ENCODE results near the gene NCKAP5L.

The NCKAP5L gene

DNA sequence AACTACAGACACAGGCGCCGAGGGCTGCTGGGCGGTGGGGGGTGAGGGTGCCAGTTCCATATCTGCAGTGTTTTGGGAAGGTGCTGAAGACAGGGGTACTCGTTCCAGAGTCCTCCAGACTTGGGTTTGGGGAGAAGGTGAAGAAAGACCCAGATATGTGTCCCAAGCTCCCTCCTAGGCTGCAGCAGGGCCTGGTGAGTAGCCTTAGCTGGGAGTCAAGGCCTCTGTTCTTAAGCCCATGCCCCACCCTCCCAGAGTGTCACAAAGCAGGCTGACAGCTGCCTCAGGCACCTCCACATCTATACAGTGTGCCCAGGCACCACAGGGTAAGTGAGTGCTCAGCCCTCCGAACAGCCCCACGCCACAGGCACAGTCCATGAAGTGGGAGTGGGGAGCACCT lies 4.3 kb downstream of the NCKAP5L start:
- no peak for DNase-seq

GRCh38 chr12:49823350-49823749 lies 4.9 kb downstream of the NCKAP5L start:
- no peak for DNase-seq

DNA sequence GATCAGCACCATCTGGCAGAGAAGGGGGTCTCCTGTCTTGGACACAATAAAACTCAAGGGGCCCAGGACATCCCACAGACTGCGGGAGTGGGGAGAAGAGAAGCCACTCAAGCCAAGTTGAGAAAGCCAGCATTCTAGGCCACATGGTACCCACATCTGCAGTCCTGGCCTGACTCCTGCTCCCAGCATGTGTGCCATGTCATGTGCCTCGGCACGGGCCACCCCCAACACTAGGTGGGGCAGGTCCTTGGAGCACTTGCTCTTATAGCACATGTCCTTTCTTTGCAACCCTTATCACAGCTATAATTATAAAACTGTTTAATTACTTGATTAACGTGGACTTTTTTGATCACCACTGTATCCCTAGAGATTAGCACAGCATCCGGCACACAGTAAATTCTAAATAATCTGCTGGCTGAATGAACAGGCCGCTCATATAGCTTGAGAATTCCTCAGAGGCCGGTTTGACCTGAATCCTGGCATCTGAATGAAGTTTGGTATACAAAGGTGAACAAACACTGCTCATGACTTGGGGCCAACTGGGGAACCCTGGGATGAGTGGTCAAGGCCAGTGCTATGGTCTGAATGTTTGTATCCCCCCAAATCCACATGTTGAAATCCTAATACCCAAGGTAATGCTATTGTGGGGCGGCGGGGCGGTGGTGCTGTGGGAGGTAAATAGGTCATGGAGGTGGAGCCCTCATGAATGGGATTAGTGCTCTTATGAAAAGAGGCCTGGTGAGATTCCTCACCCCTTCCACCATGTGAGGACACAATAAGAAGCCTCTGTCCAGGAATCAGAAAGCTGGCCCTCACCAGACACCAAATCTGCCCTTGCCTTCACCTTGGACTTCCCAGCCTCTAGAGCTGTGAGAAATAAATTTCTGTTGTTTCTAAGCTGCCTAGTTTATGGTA lies 6.6 kb downstream of the NCKAP5L start:
- DNase-seq, result no peak

- no peak for DNase-seq
Measured at GRCh38 chr12:49819786-49820185, 8.4 kb downstream of the NCKAP5L start.

- DNase-seq, result no peak
Measured at GRCh38 chr12:49818241-49818895, 9.8 kb downstream of the NCKAP5L start.

DNA sequence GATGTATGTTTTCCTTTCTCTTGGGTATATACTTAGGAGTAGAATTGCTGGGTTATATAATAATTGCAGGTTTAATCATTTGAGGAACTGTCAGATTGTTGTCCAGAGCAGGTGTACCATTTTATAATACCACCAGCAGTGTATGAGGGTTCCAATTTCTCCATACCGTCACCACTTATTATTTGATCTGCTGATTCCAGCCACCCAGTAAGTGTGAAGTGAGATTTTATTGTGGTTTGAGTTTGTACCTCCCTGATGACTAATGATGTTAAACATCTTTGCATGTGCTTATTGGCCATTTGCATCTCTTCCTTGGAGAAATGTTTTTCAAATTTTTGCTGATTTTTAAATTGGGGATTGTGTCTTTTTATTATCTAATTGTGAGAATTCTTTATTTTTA lies 15.1 kb downstream of the NCKAP5L start:
- DNase-seq, result no peak

DNA sequence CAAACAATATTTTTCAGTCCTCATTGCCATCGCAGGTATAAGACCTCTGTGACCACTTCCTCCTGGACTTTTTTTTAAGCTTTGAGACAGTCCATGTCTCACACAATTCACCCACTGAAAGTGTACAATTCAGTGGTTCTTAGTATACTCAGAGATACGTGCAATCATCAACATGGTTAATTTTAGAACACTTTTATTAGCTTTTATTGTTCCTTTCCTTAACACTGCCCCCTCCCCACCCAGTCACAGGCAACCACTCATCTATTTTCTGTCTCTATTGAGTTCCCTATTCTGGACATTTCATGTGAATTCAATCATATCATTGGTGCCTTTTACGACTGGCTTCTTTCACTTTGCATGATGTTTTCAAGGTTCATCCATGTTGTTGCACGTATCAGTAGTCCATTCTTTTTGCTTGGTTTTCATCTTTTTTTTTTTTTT lies 16.2 kb downstream of the NCKAP5L start:
- DNase-seq, result no peak

- DNase-seq, result no peak
Measured at GRCh38 chr12:49811136-49811535, 17.1 kb downstream of the NCKAP5L start.

GRCh38 chr12:49809906-49810389 lies 18.3 kb downstream of the NCKAP5L start:
- DNase-seq, result peak; percentile 76

GRCh38 chr12:49809381-49809905 lies 18.8 kb downstream of the NCKAP5L start:
- DNase-seq, result peak; percentile 82

GRCh38 chr12:49808686-49809380 lies 19.4 kb downstream of the NCKAP5L start:
- peak; percentile 86 for DNase-seq

DNA sequence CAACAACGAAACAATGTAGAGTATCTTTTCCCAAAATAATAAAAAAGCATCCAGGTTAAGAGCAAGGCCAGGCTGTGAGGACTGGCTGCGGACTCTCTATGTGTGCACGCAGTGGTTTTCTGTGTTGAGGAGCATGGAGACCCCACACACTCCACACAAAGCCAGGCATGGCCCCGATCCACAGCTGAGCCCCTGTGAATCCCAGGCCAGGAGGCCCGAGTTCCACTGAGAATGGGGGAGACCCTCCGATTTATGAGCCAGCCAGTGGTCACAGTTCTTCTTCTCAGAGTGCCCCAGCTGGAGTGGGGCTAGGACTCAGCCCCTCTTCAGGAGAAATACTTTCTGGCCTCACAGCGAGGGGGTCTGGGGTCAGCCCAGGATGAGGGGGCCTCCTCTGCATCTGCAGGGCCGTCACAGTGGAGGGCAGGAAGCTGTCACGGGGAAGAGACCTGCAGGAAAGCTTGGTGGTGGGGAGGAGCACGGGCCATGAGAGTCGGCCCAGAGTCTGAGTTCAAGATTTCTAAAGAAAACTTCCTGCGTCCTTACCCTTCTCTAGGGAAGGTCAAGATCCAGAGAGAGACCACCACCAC lies 20.1 kb downstream of the NCKAP5L start:
- no peak for DNase-seq

DNA sequence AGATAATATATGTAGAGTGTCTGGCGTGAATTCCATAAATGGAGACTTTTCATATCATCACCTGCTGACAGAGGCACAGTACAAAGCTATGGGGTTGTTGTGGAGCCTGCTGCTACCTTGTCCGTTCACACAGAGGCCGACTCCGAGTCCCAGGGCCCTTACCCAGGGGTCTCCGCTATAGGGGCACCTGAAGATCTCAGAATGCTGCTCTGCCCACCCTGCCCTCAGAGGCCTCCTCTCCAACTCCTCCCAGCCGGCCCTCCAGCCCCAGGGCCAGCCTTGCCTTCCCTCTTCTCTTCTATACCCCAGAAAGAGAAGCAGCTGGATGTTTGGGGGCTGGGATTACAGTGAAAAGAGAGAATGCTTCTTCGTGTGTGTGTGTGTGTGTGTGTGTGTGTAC lies 21.3 kb downstream of the NCKAP5L start:
- DNase-seq, result no peak

GRCh38 chr12:49806321-49806813 lies 21.8 kb downstream of the NCKAP5L start:
- no peak for DNase-seq

GRCh38 chr12:49805409-49805808 lies 22.8 kb downstream of the NCKAP5L start:
- DNase-seq, result no peak

DNA sequence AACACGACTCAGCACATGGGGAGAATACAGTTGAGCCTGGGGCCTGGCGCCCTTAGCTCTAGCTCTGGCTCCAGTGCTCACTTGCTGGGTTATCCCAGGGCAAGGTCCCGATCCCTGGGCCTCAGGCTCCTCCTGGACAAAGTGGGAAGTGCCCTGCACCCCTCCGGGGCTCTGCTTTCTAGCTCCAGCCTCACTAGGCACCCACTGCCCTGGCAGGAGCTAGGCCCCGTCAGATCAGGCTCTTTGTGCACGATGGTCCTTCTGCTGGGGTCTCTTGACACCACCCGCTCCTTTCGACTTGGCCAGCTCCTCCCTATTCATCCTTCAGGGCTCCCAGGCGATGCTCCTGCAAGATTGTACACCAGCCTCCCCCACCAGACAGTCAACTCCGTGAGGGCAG lies 23.4 kb downstream of the NCKAP5L start:
- DNase-seq, result no peak

DNA sequence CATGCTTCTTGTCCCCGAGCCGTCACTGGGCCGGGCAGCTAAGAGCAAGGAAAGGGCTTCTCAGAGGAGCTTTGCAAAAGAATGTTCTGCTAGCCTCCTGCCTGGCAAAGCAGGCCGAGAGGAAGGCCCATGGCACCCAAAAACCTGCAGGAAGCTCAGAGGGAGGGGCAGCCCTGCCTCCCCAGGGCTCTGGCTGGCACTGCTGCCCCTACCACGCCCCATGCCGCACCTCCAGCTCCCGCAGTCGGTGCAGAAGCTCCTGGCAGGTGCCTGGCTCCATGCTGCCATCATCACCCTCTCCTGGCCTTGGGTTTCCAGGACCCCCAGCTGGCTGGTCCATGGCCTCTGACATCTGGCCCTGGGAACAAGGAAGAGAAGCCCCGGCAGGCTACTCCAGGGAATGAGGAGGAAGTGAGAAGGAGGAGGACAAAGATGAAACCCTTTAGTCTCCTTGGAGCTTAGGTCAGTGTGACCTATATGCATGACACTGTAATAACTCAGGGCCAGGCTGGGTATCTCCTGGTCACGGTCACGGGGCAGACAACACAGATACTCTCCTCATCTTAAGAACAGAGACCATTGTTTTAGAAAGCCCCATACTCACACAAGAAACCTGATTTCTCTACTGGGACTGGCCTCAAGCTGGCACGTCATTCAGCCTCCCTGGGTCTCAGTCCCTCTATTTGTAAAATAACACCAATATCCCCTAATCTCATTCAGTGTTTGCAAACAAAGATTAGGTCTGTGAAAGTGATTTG lies 24.3 kb downstream of the NCKAP5L start:
- DNase-seq, result no peak

DNA sequence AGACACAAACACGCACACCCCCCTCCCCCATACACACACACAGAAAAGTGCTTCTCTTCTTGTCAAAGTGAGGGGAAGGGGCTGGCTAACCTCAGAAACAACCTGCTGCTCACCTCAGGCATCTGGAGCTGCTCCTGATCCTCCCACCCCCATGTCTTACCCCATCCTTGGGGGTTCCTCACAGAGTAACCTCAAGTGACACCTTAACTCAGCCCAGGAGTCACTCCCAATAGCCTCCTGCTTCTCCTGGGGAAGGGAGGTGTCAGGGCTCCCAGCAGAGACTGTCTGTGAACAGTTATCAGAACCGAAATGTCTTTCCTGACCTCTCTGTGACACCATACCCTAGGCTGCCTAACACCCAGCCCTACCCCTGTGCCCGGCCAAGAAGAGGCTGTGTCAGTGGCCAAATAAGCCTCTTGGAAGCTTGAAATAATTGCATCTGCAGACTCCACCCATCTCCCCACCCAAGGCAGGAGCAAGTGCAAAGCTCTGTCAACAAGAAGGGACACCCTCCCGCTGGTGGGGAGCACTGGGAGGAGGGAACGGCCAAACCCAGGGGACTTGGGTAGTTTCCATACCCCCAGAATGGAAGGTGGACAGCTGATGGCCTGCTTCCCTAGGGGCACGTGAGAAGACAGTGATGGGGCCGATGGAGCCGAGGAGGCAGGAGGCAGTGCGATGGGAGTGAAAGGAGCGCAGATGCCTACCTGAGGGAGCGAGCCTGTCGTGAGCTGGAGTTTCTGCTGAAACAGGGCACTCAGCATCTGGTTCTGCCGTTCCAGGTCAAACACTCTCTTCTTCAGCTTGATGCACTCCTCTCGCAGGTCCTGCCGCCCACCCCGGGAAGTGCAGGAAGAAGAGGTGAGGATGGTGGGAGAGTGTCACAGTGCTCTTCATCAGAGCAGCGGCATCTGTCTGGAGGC lies 26.8 kb downstream of the NCKAP5L start:
- DNase-seq, result no peak

- DNase-seq, result no peak
Measured at GRCh38 chr12:49800421-49801140, 27.6 kb downstream of the NCKAP5L start.

GRCh38 chr12:49798934-49799333 lies 29.3 kb downstream of the NCKAP5L start:
- no peak for DNase-seq
